A549 (cell line): ENCODE measurements around the gene CCDC78. TPM values are rescaled to one million over a fixed set of nuclear protein-coding genes. Genes with fewer than 3 reads are reported as not detected.

Experiments used
- ATAC-seq, 2 experiments: fragments of 200-7000 bp in 1 of 2; fragments of >200 bp in 1 of 2; cut with Nextera tagmentation in 1 of 2; cut with Tn5 transposase in 1 of 2; 3 replicates each; pipeline versions ENCODE4 v1.8.0 to v1.9.1; 2018 to 2020; ENCODE audit warnings: mild to moderate bottlenecking in 1 of 2, moderate library complexity in 1 of 2
- CTCF ChIA-PET: fragments of 300-600 bp; sonication (Branson Sonifier 250); formaldehyde crosslinking; extraction: SDS; loops from one replicate; lab custom pipeline; 2021; ENCODE audit warnings: antibody characterized with exemption, inconsistent platforms; lab: Yijun Ruan, JAX
- POLR2A ChIA-PET: fragments of 350-600 bp; formaldehyde crosslinking; extraction: SDS; loops from one replicate; lab custom pipeline; 2021; ENCODE audit warnings: antibody characterized with exemption, inconsistent platforms; lab: Yijun Ruan, JAX
- DNase-seq, 2 experiments: peaks; one replicate each; pipeline versions ENCODE4 v3.0.0 to v3.0.0-alpha.2; 2011 to 2016; ENCODE audit warnings: low read depth in 1 of 2, low spot score in 1 of 2
- FAIRE-seq: peaks from 2 replicates; lab custom pipeline; 2011; peaks lifted over from hg19 to GRCh38; lab: Jason Lieb, UNC
- H3K27ac ChIP-seq, 2 experiments: fragments of >200 bp; sonication (Bioruptor Twin); formaldehyde crosslinking; 3 replicates each; pipeline ENCODE4 v1.5.1; 2016 to 2017
- H3K4me1 ChIP-seq: fragments of >200 bp; sonication (Bioruptor Twin); formaldehyde crosslinking; 3 replicates; pipeline ENCODE4 v1.6.1; 2016
- H3K4me2 ChIP-seq: fragments of >200 bp; sonication (Bioruptor Twin); formaldehyde crosslinking; 3 replicates; pipeline ENCODE4 v1.6.1; 2016
- H3K4me3 ChIP-seq: fragments of >200 bp; sonication (Bioruptor Twin); formaldehyde crosslinking; 3 replicates; pipeline ENCODE4 v1.5.1; 2016
- H3K9me3 ChIP-seq: fragments of >200 bp; sonication (Bioruptor Twin); formaldehyde crosslinking; 3 replicates; pipeline ENCODE4 v1.6.1; 2016
- ATOH8 ChIP-seq: fragments of 250-450 bp; sonication (Bioruptor Pico); IDR thresholded peaks from 2 replicates; pipeline ENCODE4 v1.5.0; 2020; ENCODE audit warnings: low read depth, mild to moderate bottlenecking, moderate library complexity
- CBX8 ChIP-seq: fragments of 200-600 bp; sonication (generic); IDR thresholded peaks from 2 replicates; pipeline ENCODE4 v1.6.1; 2016
- EP300 ChIP-seq, 2 experiments: fragments of >200 bp; sonication (Bioruptor Twin); formaldehyde crosslinking; IDR thresholded peaks; 2 replicates in 1 of 2; 3 replicates in 1 of 2; pipeline ENCODE4 v1.6.1; 2016 to 2017
- FOXS1 ChIP-seq: fragments of 250-450 bp; sonication (Bioruptor Pico); IDR thresholded peaks from 2 replicates; pipeline ENCODE4 v1.5.0; 2020; ENCODE audit warnings: mild to moderate bottlenecking, moderate library complexity
- HEYL ChIP-seq: fragments of 250-450 bp; sonication (Bioruptor Pico); IDR thresholded peaks from 2 replicates; pipeline ENCODE4 v1.8.0; 2021; ENCODE audit warnings: mild to moderate bottlenecking, moderate library complexity
- HOXA7 ChIP-seq: fragments of 250-450 bp; sonication (Bioruptor Pico); IDR thresholded peaks from 2 replicates; pipeline ENCODE4 v1.5.0; 2020; ENCODE audit warnings: mild to moderate bottlenecking, moderate library complexity
- JUN ChIP-seq, 2 experiments: fragments of >200 bp; sonication (Bioruptor Twin); formaldehyde crosslinking; IDR thresholded peaks; 2 replicates in 1 of 2; 3 replicates in 1 of 2; pipeline ENCODE4 v1.6.1; 2016 to 2017
- KDM5A ChIP-seq: fragments of 200-600 bp; sonication (generic); IDR thresholded peaks from 2 replicates; pipeline ENCODE4 v1.6.1; 2016; ENCODE audit warnings: antibody characterized with exemption, mild to moderate bottlenecking
- MYC ChIP-seq: IDR thresholded peaks from 2 replicates; pipeline ENCODE4 v1.6.1; 2012; ENCODE audit warnings: mild to moderate bottlenecking, inconsistent platforms, low read length, improper control_type of control experiment, borderline replicate concordance
- NPAS2 ChIP-seq: fragments of 250-450 bp; sonication (Bioruptor Pico); IDR thresholded peaks from 2 replicates; pipeline ENCODE4 v1.8.0; 2022; ENCODE audit warnings: mild to moderate bottlenecking, moderate library complexity, borderline replicate concordance
- RAD21 ChIP-seq, 2 experiments: fragments of >200 bp in 1 of 2; sonication (Bioruptor Twin) in 1 of 2; formaldehyde crosslinking in 1 of 2; IDR thresholded peaks in 1 of 2; conservative IDR thresholded peaks in 1 of 2; 2 replicates in 1 of 2; 3 replicates in 1 of 2; pipeline ENCODE4 v1.6.1; 2012 to 2018; ENCODE audit warnings: inconsistent platforms in 1 of 2
- USF2 ChIP-seq: fragments of 450-650 bp; IDR thresholded peaks from 2 replicates; pipeline ENCODE4 v1.6.1; 2014; ENCODE audit warnings: antibody characterized with exemption
- WGBS: methylation state at CpG from one replicate; pipeline ENCODE4 v1.1.6; 2017; ENCODE audit errors: missing lambda C conversion rate; 5-methylcytosine and 5-hydroxymethylcytosine counted together
- polyA plus RNA-seq, 4 experiments: library from polyadenylated mRNA; depleted of rRNA in 3 of 4; stranded (reverse); fragments of >200 nt; fragmentation: RNase III in 1 of 4; extraction: RNeasy Plus Mini Kit Qiagen cat#74134 plus additional on column Dnase treatment in 1 of 4; gene quantifications; 2 replicates in 3 of 4; 3 replicates in 1 of 4; pipeline ENCODE4 v1.2.3, GENCODE V29; 2011 to 2017
- TF ChIP-seq, protein P1 (sequence below): fragments of >200 bp; sonication (Bioruptor Twin); formaldehyde crosslinking; IDR thresholded peaks from 3 replicates; pipeline ENCODE4 v1.5.1; 2016

CCDC78 gene
- polyA plus RNA-seq, 2 of the 4 experiments (the other 2 are of a cell fraction), result 1.1 to 4.7 TPM

- TF ChIP-seq HEYL (CRISPR knock-in tag) (no peak), USF2 (no peak), MYC (no peak), RAD21 (conservative IDR thresholded peaks at IDR 0.05 in 1 of 2, IDR thresholded peaks at IDR 0.05 in 1 of 2) (no peak), EP300 (IDR thresholded peaks at IDR 0.05) (no peak)
- TF ChIP-seq, protein P1, sequence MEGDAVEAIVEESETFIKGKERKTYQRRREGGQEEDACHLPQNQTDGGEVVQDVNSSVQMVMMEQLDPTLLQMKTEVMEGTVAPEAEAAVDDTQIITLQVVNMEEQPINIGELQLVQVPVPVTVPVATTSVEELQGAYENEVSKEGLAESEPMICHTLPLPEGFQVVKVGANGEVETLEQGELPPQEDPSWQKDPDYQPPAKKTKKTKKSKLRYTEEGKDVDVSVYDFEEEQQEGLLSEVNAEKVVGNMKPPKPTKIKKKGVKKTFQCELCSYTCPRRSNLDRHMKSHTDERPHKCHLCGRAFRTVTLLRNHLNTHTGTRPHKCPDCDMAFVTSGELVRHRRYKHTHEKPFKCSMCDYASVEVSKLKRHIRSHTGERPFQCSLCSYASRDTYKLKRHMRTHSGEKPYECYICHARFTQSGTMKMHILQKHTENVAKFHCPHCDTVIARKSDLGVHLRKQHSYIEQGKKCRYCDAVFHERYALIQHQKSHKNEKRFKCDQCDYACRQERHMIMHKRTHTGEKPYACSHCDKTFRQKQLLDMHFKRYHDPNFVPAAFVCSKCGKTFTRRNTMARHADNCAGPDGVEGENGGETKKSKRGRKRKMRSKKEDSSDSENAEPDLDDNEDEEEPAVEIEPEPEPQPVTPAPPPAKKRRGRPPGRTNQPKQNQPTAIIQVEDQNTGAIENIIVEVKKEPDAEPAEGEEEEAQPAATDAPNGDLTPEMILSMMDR, result no peak
- H3K27ac ChIP-seq, result no peak overlapping the region; a peak in 1 of 6 replicates
- DNase-seq (no peak), ATAC-seq (no peak), FAIRE-seq (no peak)
- 67% methylated on average over 10 of the region's 20 CpGs for WGBS
- no peaks in the 10 kb centered on the region for H3K9me3 ChIP-seq
- H3K4me1 ChIP-seq, result peaks cover 43% of the 10 kb centered on the region
- no peak overlapping the region for H3K4me2 ChIP-seq
- H3K4me3 ChIP-seq, result no peak overlapping the region
- ChIA-PET CTCF (interaction anchor here (0.8 to 15.8 kb wide), 2 partner anchors 9 to 22 kb away, joined by 4 to 105 read pairs; partner anchors contain the start of genes CHTF18 and RPUSD1), POLR2A (interaction anchor here (0.6 kb wide), 1 partner anchor 15 kb away, joined by 3 read pairs; no protein-coding TSS in a partner anchor)
These were observed 38.0 kb upstream of the CCDC78 start for GRCh38 chr16:764184-764750.

DNA sequence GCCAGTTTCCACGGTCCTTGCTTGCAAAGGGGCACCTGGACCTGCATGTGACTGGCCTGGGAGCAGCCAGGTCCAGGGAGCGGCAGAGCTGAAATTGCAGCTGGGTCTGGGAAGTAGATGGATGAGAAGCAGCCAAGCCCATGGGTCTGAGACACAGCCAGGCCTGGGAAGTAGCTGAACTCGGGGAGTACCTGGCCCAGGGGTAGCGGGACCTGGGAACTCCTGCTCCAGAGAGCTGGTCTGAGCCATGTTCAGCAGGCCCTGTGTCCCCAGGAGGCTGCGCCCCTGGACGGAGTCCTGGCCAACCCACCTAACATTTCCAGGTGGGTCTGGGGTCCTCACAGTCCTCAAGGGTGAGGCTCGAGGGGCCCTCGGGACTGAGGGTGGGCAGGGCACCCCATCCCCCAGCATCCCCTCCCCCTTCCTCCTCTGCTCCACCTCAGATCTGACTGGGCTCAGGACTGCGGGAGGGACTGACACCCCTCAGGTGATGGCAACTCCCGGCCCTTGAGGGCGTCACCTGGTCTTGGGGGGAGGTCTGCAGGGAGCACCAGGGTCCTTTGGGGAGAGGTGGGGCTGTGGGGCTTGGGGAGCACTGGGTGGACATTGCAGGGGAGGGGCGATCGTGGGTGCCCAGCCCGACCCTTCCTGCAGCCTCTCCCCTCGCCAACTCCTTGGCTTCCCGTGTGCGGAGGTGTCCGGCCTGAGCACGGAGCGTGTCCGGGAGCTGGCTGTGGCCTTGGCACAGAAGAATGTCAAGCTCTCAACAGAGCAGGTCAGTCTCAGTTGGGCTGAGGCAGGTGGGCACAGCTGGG, 37.3 kb upstream of the CCDC78 start:
- no peaks in the 10 kb centered on the region for H3K9me3 ChIP-seq

DNA sequence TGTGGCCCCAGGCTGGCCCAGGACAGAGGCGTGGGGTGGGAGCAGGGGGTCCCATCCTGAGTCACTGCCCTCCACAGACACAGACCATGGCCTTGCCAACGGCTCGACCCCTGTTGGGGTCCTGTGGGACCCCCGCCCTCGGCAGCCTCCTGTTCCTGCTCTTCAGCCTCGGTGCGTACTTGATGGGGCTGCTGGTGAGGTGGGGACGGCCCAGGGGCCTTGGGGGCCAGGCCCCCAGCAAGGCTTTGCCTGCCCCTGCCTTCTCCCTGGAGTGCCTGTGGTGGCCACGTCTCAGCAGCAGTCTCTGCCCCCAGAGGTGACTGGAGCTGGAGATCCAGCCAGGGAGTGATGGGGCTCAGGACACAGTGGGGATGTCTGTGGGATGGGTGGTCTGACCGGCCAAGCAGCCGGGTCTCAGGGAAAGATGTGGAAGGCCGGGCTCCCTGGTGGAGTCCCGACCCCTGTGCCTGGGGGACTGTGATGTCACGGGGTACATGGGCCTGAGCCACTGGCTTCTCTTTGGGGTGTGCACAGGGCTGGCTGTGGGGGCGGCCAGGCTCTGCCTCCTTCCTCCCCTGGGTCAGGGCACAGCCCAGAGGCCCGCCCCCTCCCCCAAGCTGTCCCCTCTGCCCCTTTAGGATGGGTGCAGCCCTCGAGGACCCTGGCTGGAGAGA, 36.5 kb upstream of the CCDC78 start:
- WGBS, result 75% methylated on average over 13 of the region's 17 CpGs
- peak; percentile 6 to 8; a peak in 2 of 6 replicates for ATAC-seq
- no peak for TF ChIP-seq KDM5A
- TF ChIP-seq FOXS1 (CRISPR knock-in tag), result no peak
- no peak for TF ChIP-seq HOXA7 (CRISPR knock-in tag)
- H3K4me1 ChIP-seq, result peaks cover 35% of the 10 kb centered on the region
- H3K9me3 ChIP-seq, result no peaks in the 10 kb centered on the region
- DNase-seq, result no peak
- POLR2A ChIA-PET, result no interaction called here
- H3K4me3 ChIP-seq, result no peak overlapping the region
- CTCF ChIA-PET, result interaction anchor here (1.0 to 15.8 kb wide), 5 partner anchors 13 to 47 kb away, joined by 3 to 105 read pairs (median 5); partner anchors contain the start of genes CHTF18, METRN and RPUSD1
- no peak for FAIRE-seq
- H3K27ac ChIP-seq, result peak overlapping the region in 1 of 2 experiments; percentile 79; a peak in 2 of 6 replicates
- no peak overlapping the region for H3K4me2 ChIP-seq

More for the DNA sequence above, 37.3 kb upstream of the CCDC78 start:
- ChIA-PET CTCF (interaction anchor here (0.8 to 15.8 kb wide), 5 partner anchors 20 to 48 kb away, joined by 3 to 105 read pairs (median 4); partner anchors contain the start of genes CHTF18, METRN and RPUSD1), POLR2A (interaction anchor here (0.6 kb wide), 1 partner anchor 15 kb away, joined by 3 read pairs; no protein-coding TSS in a partner anchor)
- Histone ChIP-seq H3K4me1 (peaks cover 41% of the 10 kb centered on the region), H3K4me3 (no peak overlapping the region), H3K4me2 (no peak overlapping the region), H3K27ac (peak overlapping the region in 1 of 2 experiments; percentile 1; a peak in 2 of 6 replicates)
- DNase-seq (peak in 1 of 2 experiments; percentile 49), ATAC-seq (peak in 1 of 2 experiments; percentile 8; a peak in 2 of 6 replicates), FAIRE-seq (no peak)
- TF ChIP-seq HOXA7 (CRISPR knock-in tag), result no peak
- no peak for TF ChIP-seq NPAS2 (CRISPR knock-in tag)
- TF ChIP-seq JUN (IDR thresholded peaks at IDR 0.05), result no peak
- no peak for TF ChIP-seq ATOH8 (CRISPR knock-in tag)
- TF ChIP-seq CBX8, result no peak
- TF ChIP-seq HEYL (CRISPR knock-in tag), result no peak
- whole genome bisulfite sequencing, result 50% methylated on average over 16 of the region's 21 CpGs
